ENCODE measurements around the gene BBLN. TPM values are rescaled to one million over a fixed set of nuclear protein-coding genes. Genes with fewer than 3 reads are reported as not detected.
"Not testable (repeated sequence)": the region's sequence is repeated elsewhere in the genome, so short reads cannot be mapped to it uniquely, and the experiment has no call there.

The BBLN gene
- 82.4 and 82.8 TPM in 2 replicates for total RNA-seq

- intact Hi-C loops (cut with micrococcal nuclease), result loop anchor here (1.0 kb wide), 5 partner anchors 32 to 162 kb away; partner anchors contain the start of genes COQ4, GOLGA2, NAIF1 and SWI5
Measured at GRCh38 chr9:128159784-128160602, at the start of gene BBLN. Gene BBLN (plus strand): TSS chr9:128160265. CDS start chr9:128160408, 143 bp downstream.

- intact Hi-C loops (cut with micrococcal nuclease), result not testable (repeated sequence)
Measured at GRCh38 chr9:128111726-128112125, 48.3 kb upstream of the BBLN start.

GRCh38 chr9:128113526-128114325 is 46.3 kb upstream of the BBLN start:
- intact Hi-C loops (cut with micrococcal nuclease), result no loop called here

- intact Hi-C loops (cut with micrococcal nuclease), result no loop called here
Measured at GRCh38 chr9:128114326-128115186, 45.5 kb upstream of the BBLN start.

GRCh38 chr9:128115187-128116103 is 44.6 kb upstream of the BBLN start:
- intact Hi-C loops (cut with micrococcal nuclease), result loop anchor here (2.0 kb wide), 1 partner anchor 49 kb away; the partner anchor contains the start of gene NAIF1

- intact Hi-C loops (cut with micrococcal nuclease), result loop anchor here (1.0 to 2.0 kb wide), 2 partner anchors 12 to 50 kb away; partner anchors contain the start of gene NAIF1
Measured at GRCh38 chr9:128116104-128117083, 43.7 kb upstream of the BBLN start.

- intact Hi-C loops (cut with micrococcal nuclease), result loop anchor here (1.0 to 2.0 kb wide), 2 partner anchors 10 to 51 kb away; partner anchors contain the start of gene NAIF1
Measured at GRCh38 chr9:128117613-128118471, 42.2 kb upstream of the BBLN start.

GRCh38 chr9:128118472-128118857 is 41.6 kb upstream of the BBLN start:
- intact Hi-C loops (cut with micrococcal nuclease), result no loop called here

GRCh38 chr9:128118971-128119665 is 40.9 kb upstream of the BBLN start:
- intact Hi-C loops (cut with micrococcal nuclease), result no loop called here

- intact Hi-C loops (cut with micrococcal nuclease), result no loop called here
Measured at GRCh38 chr9:128120061-128120740, 39.9 kb upstream of the BBLN start.

GRCh38 chr9:128120741-128121465 is 39.2 kb upstream of the BBLN start:
- intact Hi-C loops (cut with micrococcal nuclease), result no loop called here

GRCh38 chr9:128121466-128121810 is 38.6 kb upstream of the BBLN start:
- intact Hi-C loops (cut with micrococcal nuclease), result no loop called here

- intact Hi-C loops (cut with micrococcal nuclease), result no loop called here
Measured at GRCh38 chr9:128121924-128122808, 37.9 kb upstream of the BBLN start.

GRCh38 chr9:128122809-128123175 is 37.3 kb upstream of the BBLN start:
- intact Hi-C loops (cut with micrococcal nuclease), result no loop called here

GRCh38 chr9:128123451-128124080 is 36.5 kb upstream of the BBLN start:
- intact Hi-C loops (cut with micrococcal nuclease), result no loop called here
